ENCODE measurements around the gene ESD.

DNA sequence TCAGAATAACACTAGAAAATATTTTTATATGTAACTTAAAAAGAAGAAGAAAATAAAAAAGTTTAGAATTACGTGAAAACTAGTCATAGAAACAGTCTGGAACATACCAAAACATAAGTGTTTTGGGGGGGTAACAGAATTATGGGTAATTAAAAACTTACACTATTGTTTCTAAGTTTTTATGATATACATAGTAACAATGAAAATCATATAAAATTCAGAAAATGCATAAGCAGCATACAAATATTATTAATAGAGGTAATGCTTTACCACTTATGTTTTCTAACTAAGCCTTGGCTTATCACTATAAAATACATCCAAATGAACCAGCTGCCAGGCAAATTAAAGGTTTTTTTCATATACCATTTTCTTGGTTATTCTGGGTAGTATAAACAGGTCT lies 14.9 kb downstream of the ESD start:
- TF ChIP-seq, protein P1, sequence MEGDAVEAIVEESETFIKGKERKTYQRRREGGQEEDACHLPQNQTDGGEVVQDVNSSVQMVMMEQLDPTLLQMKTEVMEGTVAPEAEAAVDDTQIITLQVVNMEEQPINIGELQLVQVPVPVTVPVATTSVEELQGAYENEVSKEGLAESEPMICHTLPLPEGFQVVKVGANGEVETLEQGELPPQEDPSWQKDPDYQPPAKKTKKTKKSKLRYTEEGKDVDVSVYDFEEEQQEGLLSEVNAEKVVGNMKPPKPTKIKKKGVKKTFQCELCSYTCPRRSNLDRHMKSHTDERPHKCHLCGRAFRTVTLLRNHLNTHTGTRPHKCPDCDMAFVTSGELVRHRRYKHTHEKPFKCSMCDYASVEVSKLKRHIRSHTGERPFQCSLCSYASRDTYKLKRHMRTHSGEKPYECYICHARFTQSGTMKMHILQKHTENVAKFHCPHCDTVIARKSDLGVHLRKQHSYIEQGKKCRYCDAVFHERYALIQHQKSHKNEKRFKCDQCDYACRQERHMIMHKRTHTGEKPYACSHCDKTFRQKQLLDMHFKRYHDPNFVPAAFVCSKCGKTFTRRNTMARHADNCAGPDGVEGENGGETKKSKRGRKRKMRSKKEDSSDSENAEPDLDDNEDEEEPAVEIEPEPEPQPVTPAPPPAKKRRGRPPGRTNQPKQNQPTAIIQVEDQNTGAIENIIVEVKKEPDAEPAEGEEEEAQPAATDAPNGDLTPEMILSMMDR (conservative IDR thresholded peaks at IDR 0.05): no peak
- no peak for TF ChIP-seq ZFX (IDR thresholded peaks at IDR 0.05)
